HG02981 (cell line): Measurements from ENCODE around the gene RPL39L.

Source experiments
- ATAC-seq: cut with Tn5 transposase; IDR thresholded peaks from one replicate; pipeline ENCODE4 v1.9.1; 2021; ENCODE audit warnings: mild to moderate bottlenecking, moderate library complexity; ENCODE audit not compliant: unreplicated experiment

RPL39L gene

GRCh38 chr3:187102073-187102634 lies 37.1 kb downstream of the RPL39L start:
- ATAC-seq: no peak

DNA sequence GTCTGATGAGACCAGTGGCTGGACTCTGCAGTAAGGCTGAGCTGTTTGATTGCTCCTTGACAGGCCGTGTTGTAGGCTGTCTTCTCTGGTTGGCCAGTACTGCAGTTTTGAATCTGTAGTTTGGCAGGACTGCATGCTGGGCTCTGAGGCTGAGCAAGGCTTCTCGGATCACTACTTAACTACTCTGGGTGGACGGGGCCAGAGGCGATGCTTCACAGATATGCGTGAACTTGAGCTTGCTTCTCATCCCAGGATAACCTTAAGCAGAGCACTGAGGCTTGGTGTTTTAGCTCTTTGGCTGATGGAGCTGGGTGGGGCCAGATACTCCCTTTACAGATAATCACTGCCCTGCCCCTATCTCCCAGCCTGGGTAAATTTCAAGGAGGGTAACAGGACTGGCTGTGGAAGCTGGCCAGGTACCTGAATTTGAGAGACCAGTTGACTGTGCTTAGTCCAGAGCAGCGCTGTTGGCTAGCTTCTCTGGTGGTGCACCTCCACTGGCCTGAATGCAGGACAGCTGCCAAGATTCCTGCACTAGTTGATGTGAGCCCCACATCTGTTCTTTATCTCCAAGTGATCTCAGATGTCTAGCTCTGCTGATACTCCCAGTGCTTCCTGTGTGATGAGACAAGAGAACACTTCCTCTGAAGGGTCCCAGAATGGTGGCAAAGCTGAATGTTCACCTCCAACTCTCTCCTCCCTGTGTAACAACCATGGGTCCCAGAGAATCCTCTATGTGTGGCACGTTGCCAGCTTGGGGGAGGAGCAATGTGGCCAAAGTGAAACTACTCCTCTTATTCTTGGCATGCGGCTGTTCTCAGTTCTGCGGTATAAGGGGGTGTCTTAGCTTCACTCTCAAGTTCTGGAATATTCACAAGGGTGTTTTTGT lies 37.9 kb downstream of the RPL39L start:
- ATAC-seq: peak; percentile 47

GRCh38 chr3:187098923-187099512 lies 40.3 kb downstream of the RPL39L start:
- no peak for ATAC-seq

DNA sequence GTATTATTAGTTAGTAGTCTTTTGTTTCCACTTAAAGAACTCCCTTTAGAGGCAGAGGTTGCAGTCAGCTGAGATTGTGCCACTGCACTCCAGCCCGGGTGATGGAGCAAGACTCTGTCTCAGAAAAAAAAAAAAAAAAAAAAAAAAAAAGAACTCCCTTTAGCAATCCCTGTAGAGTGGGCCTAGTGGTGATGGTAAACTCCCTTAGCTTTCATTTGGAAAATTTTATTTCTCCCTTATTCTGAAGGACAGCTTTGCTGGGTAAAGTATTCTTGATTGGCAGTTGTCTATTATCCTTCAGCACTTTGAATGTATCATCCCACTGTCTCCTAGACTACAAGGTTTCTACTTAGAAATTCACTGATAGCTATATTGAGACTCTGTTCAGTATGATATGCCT lies 46.0 kb downstream of the RPL39L start:
- no peak for ATAC-seq

DNA sequence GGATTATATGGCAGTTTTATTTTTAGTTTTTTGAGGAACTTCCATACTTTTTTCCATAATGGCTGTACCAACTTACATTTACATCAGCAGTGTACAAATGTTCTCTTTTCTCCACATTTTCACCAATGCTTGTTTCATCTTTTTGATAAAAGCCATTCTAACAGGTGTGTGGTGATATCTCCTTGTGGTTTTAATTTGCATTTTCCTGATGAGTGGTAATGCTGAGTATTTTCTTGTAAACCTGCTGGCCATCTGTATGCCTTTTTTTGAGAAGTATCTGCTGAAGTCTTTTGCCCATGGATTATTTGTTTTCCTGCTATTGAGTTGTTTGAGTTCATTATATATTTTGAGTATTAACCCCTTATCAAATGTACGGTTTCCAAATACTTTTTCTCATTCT lies 50.6 kb downstream of the RPL39L start:
- no peak for ATAC-seq

DNA sequence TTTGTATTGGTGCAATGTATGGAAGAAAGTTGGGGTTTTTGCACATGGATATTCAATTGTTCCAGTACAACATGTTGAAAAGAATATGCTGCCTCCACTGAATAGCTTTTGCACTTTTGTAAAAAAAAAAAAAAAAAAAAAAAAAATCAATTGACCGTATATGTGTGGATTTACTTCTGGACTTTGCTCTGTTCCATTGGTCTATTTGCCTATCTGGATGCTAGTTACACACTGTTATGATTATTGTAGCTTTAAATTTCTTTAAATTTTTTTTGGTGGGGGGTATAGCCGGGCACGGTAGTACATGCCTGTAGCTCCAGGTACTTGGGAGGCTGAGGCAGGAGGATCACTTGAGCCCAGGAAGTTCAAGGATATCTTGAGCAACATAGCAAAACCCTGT lies 52.5 kb downstream of the RPL39L start:
- no peak for ATAC-seq

- ATAC-seq: no peak
These were observed 53.4 kb downstream of the RPL39L start for GRCh38 chr3:187085933-187086332.

- no peak for ATAC-seq
These were observed 54.2 kb downstream of the RPL39L start for GRCh38 chr3:187085021-187085666.

GRCh38 chr3:187084580-187084979 lies 54.7 kb downstream of the RPL39L start:
- ATAC-seq: no peak

GRCh38 chr3:187084126-187084525 lies 55.2 kb downstream of the RPL39L start:
- ATAC-seq: no peak

- no peak for ATAC-seq
These were observed 56.4 kb downstream of the RPL39L start for GRCh38 chr3:187082758-187083375.

DNA sequence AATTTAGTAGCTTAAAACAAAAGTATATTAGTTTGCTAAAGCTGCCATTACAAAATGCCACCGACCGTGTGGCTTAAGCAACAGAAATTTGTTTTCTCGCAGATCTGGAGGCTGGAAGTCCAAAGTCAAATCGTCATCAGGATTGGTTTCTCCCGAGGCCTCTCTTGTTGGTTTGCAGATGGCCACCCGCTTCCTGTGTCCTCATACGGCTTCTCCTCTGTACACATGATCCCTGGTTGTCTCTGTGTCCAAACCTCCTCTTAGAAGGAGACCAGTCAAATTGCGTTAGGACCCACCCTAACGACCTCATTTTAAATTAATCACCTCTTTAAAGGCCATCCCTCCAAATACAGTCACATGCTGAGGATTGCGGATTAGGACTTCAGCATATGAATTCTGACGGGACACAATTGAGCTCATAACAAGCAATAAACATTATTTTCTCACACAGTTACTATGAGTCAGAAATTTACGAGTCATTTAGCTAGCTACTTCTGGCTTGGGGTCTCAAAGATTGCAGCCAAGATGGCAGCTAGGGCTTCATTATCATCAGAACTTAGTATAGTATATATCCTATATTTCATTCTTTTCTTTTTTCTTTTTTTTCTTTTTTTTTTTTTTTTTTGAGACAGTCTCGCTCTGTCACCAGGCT lies 58.4 kb downstream of the RPL39L start:
- ATAC-seq: no peak

DNA sequence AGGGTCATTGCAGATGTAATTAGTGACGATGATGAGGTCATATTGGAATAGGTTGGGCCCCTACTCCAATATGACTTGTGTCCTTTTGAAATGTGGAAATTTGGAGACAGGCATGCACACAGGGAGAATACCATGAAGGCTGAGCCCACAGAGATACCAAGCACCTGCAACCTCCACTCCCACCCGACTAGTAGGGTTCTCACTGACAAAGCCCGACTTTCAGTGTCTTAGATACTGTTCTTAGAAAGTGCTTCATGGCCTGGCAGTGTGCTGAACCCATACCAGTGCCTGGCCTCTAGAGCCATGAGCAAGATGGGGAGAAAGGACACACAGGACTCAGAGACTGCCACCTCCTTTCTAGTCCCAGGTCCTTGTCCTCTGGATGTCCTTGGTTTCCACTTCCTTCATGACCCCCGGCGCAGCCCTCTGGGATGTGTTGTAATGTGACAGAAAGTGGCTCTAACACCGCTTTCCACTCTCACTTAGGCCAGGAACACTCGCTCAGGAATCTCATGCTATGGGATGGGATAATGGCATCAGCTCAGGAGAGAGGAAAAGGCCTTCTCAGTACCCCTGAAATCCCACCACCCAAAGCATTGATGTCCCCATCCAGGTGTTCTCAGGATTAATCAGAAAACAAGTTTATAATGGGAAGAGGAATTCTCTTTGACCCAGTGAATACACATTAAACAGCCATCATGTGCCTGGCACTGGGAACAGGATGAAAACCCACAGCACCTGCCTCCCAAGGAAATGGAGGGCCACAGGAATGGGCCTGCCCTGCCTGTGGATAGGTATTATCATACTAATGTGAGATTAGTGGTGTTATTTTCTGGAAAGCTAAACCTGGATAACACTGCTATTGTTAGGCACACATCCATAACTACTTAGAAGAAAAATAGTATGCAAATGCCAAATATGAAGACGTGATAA lies 59.9 kb downstream of the RPL39L start:
- ATAC-seq: no peak

DNA sequence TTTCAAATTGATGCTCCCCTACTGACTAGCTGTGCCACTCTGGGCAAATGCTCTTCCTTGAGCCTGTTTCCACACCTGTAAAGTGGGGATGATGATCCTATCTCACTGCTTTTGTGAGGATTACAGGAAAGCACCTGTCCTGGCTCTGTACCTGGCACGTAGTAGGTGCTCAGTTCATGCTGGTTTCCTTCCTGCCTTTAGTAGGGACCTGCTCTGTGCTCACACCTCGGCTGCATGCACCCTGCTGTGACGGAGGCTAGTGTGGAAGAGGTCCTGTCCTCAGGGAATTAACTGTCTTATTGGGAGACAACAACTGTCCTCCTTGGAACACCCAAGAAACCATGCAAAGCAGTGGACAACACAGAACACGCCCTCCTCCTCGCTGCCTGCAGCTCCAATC lies 61.8 kb downstream of the RPL39L start:
- ATAC-seq: no peak

- no peak for ATAC-seq
These were observed 62.2 kb downstream of the RPL39L start for GRCh38 chr3:187077085-187077484.

DNA sequence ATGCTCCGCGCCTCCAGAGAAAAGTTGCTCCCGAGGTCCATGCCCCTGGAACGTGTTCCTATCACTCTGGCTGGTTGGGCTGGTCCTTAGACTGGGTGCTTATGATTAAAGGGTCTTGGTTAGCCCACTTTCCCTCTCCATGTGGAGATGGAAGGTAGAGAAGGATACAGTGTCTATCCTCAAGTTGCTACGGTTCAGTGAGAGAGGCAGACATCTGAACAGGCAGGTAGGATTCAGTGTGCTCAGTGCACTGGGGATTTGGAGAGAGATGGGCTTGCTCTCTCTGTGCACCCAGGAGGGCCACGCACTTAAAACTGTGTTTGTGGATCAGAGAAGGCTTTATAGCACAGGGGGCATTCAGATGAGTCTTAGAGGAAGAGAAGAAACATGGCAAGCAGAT lies 63.0 kb downstream of the RPL39L start:
- no peak for ATAC-seq

DNA sequence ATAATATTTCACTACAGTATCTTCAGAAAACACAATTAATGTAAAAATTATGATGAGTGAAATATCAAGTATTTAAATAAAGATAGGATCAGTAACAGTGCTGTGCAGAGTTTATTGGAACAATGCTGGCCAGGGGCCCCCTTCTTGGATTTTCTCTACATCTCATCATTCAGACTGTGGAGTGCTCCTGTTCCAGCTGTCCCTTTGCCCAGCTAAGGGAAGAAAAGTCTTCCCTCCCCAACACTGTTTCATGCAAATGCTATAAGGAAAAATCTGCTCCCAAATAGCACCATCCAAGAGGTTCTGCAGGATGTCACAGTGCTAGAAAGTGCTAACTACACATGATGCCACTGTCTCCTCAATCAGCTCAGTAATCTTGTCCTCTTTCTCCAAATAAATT lies 64.5 kb downstream of the RPL39L start:
- ATAC-seq: no peak

GRCh38 chr3:187073581-187074098 lies 65.7 kb downstream of the RPL39L start:
- no peak for ATAC-seq

GRCh38 chr3:187072511-187072910 lies 66.8 kb downstream of the RPL39L start:
- ATAC-seq: no peak
